K562 (cell line): ENCODE measurements around the gene GPRIN2. TPM values are rescaled to one million over a fixed set of nuclear protein-coding genes. Genes with fewer than 3 reads are reported as not detected.
A peak's percentile ranks its signal among the peaks of the same experiment; 100 is the strongest.

Experiments used
- BRD9 ChIP-seq: fragments of 450-650 bp; IDR thresholded peaks from 2 replicates; pipeline ENCODE4 v1.6.1; 2018; ENCODE audit warnings: low read depth; ENCODE audit not compliant: partially characterized antibody
- DACH1 ChIP-seq: fragments of 450-650 bp; IDR thresholded peaks from 2 replicates; pipeline ENCODE4 v1.6.1; 2018; ENCODE audit not compliant: partially characterized antibody
- MNT ChIP-seq, 2 experiments: fragments of 450-650 bp; conservative IDR thresholded peaks; 2 replicates each; pipeline ENCODE4 v1.6.1; 2017; ENCODE audit warnings: mild to moderate bottlenecking in 2 of 2, moderate library complexity in 2 of 2
- NR0B1 ChIP-seq: fragments of 450-650 bp; IDR thresholded peaks from one replicate; pipeline ENCODE4 v1.6.1; 2018; ENCODE audit warnings: mild to moderate bottlenecking, moderate library complexity; ENCODE audit not compliant: partially characterized antibody
- NRF1 ChIP-seq, 2 experiments: fragments of 450-650 bp; IDR thresholded peaks in 1 of 2; conservative IDR thresholded peaks in 1 of 2; 2 replicates each; pipeline ENCODE4 v1.6.1; 2014; ENCODE audit warnings: mild to moderate bottlenecking in 2 of 2
- PHB2 ChIP-seq: fragments of 450-650 bp; IDR thresholded peaks from 2 replicates; pipeline ENCODE4 v1.6.1; 2017; ENCODE audit warnings: low read depth
- POLR2G ChIP-seq: fragments of 200-400 bp; formaldehyde crosslinking; IDR thresholded peaks from 2 replicates; pipeline ENCODE4 v1.6.1; 2017; ENCODE audit warnings: low read depth, mild to moderate bottlenecking, antibody characterized with exemption, low read length, moderate library complexity
- PTRF ChIP-seq: fragments of 450-650 bp; IDR thresholded peaks from 2 replicates; pipeline ENCODE4 v1.6.1; 2016; ENCODE audit warnings: mild to moderate bottlenecking, missing genetic modification characterization, missing compliant biosample characterization
- RBM15 ChIP-seq: fragments of 200-400 bp; formaldehyde crosslinking; IDR thresholded peaks from 2 replicates; pipeline ENCODE4 v1.6.1; 2018; ENCODE audit warnings: mild to moderate bottlenecking, low read length, moderate library complexity; ENCODE audit not compliant: insufficient read depth
- SPI1 ChIP-seq: IDR thresholded peaks from 2 replicates; pipeline ENCODE4 v1.6.1; 2011; ENCODE audit warnings: low read depth, low read length, control low read depth, borderline replicate concordance
- THRA ChIP-seq: fragments of 450-650 bp; IDR thresholded peaks from 2 replicates; pipeline ENCODE4 v1.6.1; 2017; ENCODE audit warnings: mild to moderate bottlenecking, moderate library complexity
- ZNF146 ChIP-seq: IDR thresholded peaks from one replicate; pipeline ENCODE4 v1.6.1; 2018; ENCODE audit warnings: missing compliant biosample characterization; ENCODE audit not compliant: unreplicated experiment
- ZNF165 ChIP-seq: fragments of 250-450 bp; sonication (Bioruptor Pico); IDR thresholded peaks from 2 replicates; pipeline ENCODE4 v1.4.0; 2020; ENCODE audit warnings: borderline replicate concordance
- ZNF253 ChIP-seq: fragments of 250-450 bp; sonication (Bioruptor Pico); conservative IDR thresholded peaks from 2 replicates; pipeline ENCODE4 v1.6.1; 2021; ENCODE audit warnings: mild to moderate bottlenecking
- ZNF589 ChIP-seq: fragments of 200-800 bp; sonication (Bioruptor generic); IDR thresholded peaks from 2 replicates; pipeline ENCODE4 v1.6.1; 2016; ENCODE audit warnings: low read depth, missing genetic modification characterization, missing compliant biosample characterization
- ZNF695 ChIP-seq: fragments of 450-650 bp; formaldehyde crosslinking; IDR thresholded peaks from 2 replicates; pipeline ENCODE4 v1.4.0; 2020; ENCODE audit warnings: mild to moderate bottlenecking, moderate library complexity
- ZNF785 ChIP-seq: fragments of 250-450 bp; sonication (Bioruptor Pico); IDR thresholded peaks from 2 replicates; pipeline ENCODE4 v1.4.0; 2020; ENCODE audit warnings: mild to moderate bottlenecking
- ZNF830 ChIP-seq: fragments of 250-450 bp; sonication (Bioruptor Pico); IDR thresholded peaks from 2 replicates; pipeline ENCODE4 v1.5.0; 2021; ENCODE audit warnings: mild to moderate bottlenecking
- polyA plus RNA-seq, 8 experiments: library from polyadenylated mRNA; depleted of rRNA in 4 of 8; stranded (reverse) in 5 of 8; unstranded in 3 of 8; fragments of >200 nt; fragmentation: Nextera tagmentation in 2 of 8; fragmentation: Illumina TruSeq in 1 of 8; extraction: Ambion mirVana in 2 of 8; extraction: Trizol in 1 of 8; gene quantifications; 2 replicates each; pipeline versions ENCODE4 v1.2.1 to v1.2.3, GENCODE V29; 2011 to 2014; ENCODE audit warnings: inconsistent platforms in 1 of 8, missing spikeins in 1 of 8
- total RNA-seq, 7 experiments: library from RNA; depleted of rRNA in 6 of 7; stranded (reverse); fragments of >200 nt in 6 of 7; fragmentation: Illumina TruSeq in 2 of 7; extraction: Trizol in 2 of 7; gene quantifications; 2 replicates each; pipeline versions ENCODE4 v1.2.1 to v1.2.3, GENCODE V29; 2011 to 2021; ENCODE audit warnings: low replicate concordance in 1 of 7
- TF ChIP-seq, protein P1 (sequence below): sonication (generic); IDR thresholded peaks from 2 replicates; pipeline ENCODE4 v1.6.1; 2016
- TF ChIP-seq, protein P2 (sequence below): sonication (generic); formaldehyde crosslinking; IDR thresholded peaks from 2 replicates; pipeline ENCODE4 v1.8.0; 2022; ENCODE audit warnings: missing genetic modification reagents, mild to moderate bottlenecking, borderline replicate concordance

GPRIN2 gene
- total and polyA plus RNA-seq, 9 of the 15 experiments (the other 6 are each of a cell fraction or from before 2014, with no cell fraction given): not detected

DNA sequence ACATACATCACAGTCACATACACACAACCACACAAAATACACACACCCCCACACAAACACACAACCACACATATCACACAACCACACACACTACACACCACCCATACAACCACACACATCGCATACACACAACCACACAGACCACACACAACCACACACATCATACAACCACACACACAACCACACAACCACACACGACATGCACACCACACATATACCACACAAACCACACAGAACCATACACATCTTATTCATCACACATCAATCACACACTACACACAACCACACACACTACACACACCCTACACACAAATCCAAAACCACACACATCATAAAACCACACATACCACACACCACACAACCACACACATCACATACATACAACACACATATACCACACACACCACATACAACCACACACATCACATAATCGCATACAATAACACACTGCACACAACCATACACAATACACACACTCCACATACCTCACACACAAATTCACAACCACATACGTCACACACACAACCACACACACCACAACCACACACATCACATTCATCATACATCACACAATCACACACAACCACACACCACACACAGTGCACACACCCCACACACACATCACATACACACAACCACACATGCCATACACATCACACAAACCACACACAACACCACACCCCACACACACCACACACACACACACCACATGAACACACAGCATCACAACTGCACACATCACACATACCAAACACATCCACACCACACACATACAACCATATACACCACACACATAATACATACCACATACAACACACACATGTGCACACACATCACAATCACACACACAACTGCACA lies 30.4 kb downstream of the GPRIN2 start (continued):
- peak; percentile 70 for TF ChIP-seq PHB2
- TF ChIP-seq RBM15: no peak
- TF ChIP-seq, protein P1, sequence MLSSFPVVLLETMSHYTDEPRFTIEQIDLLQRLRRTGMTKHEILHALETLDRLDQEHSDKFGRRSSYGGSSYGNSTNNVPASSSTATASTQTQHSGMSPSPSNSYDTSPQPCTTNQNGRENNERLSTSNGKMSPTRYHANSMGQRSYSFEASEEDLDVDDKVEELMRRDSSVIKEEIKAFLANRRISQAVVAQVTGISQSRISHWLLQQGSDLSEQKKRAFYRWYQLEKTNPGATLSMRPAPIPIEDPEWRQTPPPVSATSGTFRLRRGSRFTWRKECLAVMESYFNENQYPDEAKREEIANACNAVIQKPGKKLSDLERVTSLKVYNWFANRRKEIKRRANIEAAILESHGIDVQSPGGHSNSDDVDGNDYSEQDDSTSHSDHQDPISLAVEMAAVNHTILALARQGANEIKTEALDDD: no peak
- no peak for TF ChIP-seq ZNF785 (CRISPR knock-in tag)
- TF ChIP-seq MNT (conservative IDR thresholded peaks at IDR 0.05): no peak
- no peak for TF ChIP-seq ZNF830 (CRISPR knock-in tag)
- TF ChIP-seq ZNF165: no peak
- TF ChIP-seq ZNF146: no peak
- peak; percentile 40; the same call in 1 of the 2 replicates for TF ChIP-seq THRA
- TF ChIP-seq BRD9: peak; percentile 75
- no peak for TF ChIP-seq ZNF695
- TF ChIP-seq NRF1 (conservative IDR thresholded peaks at IDR 0.05 in 1 of 2, IDR thresholded peaks at IDR 0.05 in 1 of 2): no peak
- no peak for TF ChIP-seq PTRF (tag)
- no peak for TF ChIP-seq POLR2G
- no peak for TF ChIP-seq ZNF589 (CRISPR knock-in tag)
- no peak for TF ChIP-seq ZNF253 (CRISPR knock-in tag)
- no peak for TF ChIP-seq NR0B1
- TF ChIP-seq, protein P2, sequence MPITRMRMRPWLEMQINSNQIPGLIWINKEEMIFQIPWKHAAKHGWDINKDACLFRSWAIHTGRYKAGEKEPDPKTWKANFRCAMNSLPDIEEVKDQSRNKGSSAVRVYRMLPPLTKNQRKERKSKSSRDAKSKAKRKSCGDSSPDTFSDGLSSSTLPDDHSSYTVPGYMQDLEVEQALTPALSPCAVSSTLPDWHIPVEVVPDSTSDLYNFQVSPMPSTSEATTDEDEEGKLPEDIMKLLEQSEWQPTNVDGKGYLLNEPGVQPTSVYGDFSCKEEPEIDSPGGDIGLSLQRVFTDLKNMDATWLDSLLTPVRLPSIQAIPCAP (CRISPR knock-in tag): no peak
- TF ChIP-seq DACH1: no peak
- TF ChIP-seq SPI1: no peak
